HL-60/S4 treated with phorbol 12-myristate 13-acetate at 8.2 ng/mL for 4 days and 3 days (cell line): ENCODE measurements around the gene CBX4.
"Not testable (repeated sequence)": the region's sequence is repeated elsewhere in the genome, so short reads cannot be mapped to it uniquely, and the experiment has no call there.

Experiments
- in situ Hi-C: fragments of 300-500 bp; cut with MboI; formaldehyde crosslinking; loops from 2 replicates; pipeline ENCODE4 v1.15.0; 2022; ENCODE audit warnings: low sequenced_read_pairs

Gene CBX4

DNA sequence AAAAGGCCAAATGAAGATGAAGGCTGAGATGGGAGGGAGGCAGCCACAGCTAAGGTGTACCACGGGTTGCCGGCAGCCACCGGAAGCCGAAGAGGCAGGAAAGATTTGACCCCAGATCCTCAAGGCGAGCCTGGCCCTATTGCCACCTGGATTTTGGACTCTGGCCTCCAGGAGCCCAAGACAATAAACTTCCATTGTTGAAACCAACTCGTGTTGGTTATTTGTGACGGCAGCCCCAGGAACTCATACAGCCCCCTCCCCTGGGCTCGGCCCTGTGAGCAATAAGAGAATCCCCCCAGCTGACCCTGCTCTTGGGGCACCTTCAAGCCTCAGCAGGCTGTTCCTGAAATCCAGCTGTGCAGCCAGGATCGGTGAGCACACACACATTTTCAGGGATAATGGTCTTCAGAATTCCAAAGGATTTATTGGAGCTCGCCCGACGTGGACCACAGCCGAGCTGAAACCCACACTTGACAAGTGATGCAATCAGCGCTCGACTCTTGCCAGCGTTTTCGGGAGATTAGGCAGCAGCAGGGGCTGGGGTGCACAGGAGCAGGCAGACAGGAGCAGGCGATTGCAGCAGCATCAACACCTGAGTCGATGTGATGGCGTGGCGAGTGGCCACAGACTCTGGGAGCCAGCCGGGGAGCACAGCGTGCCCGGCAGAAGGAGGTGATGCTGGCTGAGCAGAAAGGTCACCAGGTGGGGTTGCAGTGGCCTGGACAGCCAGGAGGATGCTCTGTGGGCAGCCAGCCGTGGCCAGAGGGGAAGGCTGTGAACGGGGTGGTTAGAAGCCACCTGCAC lies 22.4 kb upstream of the CBX4 start:
- in situ Hi-C loops, result no loop called here

DNA sequence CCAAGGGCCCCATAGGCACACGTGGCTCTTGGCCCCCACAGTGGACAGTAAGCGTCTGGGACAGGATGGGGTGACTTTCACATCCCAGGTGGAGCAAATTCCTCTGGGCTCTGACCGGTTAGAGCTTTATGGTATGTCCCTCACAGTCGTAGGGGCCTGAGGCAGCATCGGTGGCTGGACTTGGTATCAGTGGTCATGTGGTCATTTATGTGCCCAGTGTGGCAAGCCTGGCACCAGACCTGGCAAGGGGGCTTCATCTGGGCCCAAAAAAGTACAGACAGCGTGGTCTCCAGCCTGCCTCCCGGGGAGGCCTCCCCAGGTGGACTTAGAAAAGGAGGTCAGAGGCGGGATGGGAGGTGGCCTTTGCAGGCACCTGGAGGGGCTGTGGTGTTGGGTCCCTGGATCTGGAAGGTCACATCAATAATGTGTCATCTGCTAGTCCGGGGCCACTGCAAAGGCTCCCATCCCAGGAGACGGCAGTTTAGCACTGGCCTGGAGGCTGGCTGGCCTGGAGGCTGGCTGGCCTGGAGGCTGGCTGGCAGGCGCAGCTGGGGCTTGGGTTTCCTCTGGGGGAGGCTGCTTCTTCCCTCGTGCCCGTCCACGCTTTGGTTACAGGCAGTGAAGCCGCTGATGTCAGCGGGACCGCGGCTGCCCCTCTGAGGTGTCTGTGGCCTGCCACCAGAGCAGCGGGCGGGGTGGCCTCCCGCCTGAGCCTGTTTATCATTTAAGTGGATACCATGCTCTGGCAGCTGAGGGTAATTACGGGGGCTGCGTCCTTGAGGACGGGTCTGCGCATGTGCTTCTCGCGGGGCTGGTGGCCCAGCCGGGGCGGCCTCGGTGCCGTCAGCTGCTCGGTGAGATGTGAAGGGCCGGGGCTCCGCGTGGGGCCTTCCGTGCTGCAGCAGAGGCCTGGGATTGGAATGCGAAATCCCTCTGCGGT lies 20.7 kb upstream of the CBX4 start:
- in situ Hi-C loops, result no loop called here

DNA sequence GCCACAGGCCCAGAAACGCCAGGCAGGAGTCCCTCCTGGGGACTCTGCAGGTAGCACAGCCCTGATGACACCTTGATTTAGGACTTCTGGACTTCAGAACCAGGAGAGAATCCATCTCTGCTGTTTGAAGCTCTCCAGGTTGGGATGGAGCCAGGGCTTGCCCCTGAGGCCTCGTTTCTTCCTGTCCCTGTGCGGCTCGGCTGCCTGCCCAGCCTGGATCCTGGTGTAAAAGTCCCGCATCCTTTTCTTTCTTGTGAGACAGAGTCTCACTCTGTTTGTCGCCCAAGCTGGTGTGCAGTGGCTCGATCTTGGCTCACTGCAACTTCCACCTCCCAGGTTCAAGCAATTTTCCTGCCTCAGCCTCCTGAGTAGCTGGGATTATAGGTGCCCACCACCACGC lies 17.9 kb upstream of the CBX4 start:
- in situ Hi-C loops, result no loop called here

DNA sequence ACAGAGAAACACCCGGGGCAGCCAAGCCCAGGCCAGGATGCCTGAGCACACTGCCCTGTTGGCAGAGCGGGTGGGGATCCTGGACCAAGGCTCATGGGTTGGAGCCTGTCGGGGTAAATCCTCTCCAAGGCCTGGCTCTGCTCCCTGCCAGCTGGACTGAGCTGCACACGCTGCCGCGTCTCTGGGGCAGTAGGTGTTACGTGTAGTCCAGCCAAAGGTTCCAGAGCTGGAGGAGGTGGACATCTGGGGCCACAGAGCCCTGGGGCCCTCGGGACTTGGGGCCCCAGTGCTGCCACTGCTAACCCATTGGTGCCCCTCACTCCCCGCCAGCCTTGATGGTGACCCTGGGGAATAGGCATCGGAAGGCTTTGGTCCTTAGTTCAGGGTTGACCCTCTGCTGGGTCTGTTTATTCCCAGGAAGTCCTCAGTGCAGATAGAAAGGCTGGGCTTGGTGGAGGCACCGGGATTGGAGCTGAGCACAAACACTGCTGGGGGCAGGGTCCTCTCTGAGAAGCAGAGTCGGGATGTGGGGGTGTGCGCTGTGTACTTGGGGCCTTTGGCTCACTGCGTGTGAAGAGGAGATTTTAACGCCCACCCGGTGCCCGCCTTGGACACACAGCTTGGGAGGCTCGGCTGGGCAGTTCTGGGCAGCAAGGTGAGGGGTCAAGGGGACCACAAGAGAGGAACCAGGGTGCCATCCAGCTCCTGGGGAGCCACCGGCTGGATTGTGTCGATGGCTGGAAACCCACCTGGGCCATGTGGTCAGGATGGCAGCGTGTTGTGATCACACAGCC lies 16.3 kb upstream of the CBX4 start:
- in situ Hi-C loops, result no loop called here

DNA sequence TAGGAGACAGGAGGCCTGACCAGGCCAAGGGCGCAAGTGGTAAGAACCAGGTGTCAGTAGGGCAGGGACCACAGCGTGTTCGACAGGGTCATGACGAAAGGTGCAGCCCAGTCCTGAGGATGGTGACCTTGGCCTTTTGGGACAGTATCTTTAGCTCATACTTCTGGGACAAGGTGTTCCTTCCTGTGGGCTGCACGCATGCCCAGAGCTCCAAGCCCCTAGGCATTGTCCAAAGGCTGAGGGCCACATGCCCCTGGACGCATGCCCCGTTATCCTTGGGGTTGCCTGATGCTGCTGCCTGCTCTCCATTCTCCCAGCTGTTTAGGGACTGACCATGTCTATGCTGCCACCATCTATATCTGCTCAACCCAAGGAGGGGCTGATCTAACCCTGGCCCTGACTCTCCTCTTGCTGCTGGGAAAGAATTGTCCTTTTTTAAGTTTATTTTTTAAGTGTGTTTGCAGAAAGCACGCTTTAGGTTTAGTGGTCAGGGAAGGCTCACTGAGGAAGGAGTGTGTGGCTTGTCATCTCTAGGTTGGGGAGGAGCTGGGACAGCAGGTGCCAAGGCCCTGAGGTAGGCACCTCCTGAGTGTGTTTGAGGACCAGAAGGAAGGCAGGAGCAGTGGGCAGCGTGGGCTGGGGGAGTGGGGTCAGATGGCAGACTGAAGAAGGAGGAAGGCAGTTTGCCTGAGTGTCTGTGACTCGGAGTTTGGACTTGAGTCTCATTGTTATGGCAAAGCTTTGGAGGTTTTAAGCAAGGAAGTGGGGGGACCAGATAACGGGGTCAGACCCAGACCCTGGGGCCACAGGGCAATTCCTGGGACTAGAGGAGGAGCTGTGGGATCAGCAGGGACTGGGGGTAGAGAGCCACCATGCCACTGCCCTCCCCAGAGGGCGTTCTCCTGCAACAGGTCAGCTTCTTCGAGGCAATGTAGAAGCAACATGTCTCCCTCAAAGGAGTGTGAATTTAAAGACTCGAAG lies 15.1 kb upstream of the CBX4 start:
- in situ Hi-C loops, result no loop called here

DNA sequence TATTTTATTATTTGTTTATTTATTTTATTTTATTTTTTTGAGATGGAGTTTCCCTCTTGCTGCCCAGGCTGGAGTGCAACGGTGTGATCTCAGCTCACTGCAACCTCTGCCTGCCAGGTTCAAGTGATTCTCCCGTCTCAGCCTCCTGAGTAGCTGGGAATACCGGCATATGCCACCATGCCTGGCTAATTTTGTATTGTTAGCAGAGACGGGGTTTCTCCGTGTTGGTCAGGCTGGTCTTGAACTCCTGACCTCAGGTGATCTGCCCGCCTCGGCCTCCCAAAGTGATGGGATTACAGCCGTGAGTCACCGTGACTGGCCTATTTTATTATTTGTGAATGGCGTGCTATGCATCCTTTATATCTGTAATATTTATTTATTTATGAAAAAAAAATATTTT lies 13.9 kb upstream of the CBX4 start:
- in situ Hi-C loops, result not testable (repeated sequence)

DNA sequence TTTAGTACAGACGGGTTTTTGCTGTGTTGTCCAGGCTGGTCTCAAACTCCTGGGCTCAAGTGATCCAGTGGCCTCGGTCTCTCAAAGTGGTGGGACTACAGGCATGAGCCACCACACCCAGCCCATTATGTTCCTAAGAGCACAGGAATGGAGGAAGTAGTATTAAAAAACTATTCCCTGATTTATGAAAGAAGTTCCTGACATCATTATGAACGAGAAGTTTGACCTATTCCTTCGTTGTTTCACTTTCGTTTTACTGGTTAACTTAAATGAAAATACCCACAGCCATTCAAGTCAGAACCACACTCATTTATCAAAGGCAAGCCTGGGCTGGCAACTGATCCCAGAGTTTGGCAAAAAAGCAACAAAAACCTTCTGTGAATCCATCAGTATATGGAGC lies 13.5 kb upstream of the CBX4 start:
- in situ Hi-C loops, result no loop called here

DNA sequence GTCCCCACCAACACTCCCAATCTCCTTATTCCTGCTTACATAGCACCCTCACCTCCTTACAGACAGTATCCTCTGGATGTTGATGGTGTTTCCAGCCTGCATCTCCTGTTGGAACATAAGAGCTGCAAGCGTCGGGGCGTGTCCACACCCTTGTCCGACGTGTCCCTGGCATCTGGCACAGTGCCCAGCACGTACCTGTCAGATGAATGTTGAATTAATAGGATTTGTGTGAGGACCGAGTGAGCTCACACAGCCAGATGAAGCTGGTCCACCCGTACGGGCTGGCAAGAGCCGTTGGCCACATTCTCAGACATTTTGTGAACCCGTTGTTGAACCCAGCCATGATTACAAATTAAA lies 12.2 kb upstream of the CBX4 start:
- in situ Hi-C loops, result no loop called here

DNA sequence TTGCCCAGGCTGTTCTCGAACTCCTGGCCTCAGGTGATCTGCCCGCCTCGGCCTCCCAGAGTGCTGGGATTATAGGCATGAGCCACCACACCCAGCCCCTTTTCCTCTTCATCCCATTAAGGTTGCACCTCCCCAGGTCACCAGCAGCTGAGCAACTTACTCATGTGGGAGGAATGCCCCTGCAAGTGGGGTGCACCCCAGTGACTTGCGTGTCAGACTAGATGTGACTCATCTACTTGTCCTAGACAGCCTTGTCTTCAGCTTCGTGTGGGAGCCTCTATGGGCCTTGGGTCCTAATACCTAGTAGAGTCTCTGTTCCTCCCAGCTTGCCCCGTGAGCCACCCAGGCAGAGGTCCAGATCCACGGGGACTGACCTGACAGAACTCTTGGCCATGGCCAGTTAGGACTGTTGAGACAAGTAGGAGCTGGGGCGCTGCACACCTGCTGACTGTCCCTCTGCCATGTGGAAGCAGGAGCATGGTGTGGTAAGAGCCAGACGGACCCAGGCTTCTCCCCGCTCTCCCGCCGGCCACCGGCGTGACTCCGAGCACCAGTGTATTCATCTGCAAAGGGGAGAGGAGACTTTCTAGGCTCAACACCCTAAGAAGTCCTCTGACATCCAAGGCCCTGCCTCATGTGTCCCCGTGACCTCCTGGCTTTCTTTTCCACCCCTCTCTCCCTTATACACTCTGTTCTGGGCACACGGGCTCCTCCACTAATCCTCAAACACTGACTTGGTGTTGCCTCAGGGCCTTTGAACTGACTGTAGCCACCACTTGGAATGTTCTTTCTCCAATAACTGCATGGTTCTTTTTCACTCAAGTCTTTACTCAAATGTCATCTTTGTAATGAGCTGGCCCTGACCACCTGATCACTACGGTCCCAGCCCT lies 11.6 kb upstream of the CBX4 start:
- in situ Hi-C loops, result no loop called here

DNA sequence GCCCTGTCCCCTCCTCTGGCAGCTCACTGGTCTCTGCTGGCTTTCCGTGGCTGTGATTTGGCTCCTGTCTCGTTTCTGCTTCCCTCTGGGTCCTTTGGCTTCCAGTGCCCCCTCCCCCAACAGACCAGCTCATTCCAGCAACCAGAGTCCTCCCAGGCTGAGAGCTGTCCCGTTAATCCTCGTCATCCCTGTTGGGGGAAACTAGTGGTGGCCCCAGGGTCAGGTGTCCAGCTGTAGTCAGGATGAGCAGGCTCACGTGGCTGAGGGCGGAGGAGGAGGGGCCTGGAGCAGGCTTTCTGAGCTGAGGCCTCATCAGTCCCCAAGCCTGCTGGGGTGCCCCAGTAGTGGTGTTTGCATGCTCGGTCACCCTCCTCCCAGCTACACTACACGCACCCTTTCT lies 10.7 kb upstream of the CBX4 start:
- in situ Hi-C loops, result no loop called here

DNA sequence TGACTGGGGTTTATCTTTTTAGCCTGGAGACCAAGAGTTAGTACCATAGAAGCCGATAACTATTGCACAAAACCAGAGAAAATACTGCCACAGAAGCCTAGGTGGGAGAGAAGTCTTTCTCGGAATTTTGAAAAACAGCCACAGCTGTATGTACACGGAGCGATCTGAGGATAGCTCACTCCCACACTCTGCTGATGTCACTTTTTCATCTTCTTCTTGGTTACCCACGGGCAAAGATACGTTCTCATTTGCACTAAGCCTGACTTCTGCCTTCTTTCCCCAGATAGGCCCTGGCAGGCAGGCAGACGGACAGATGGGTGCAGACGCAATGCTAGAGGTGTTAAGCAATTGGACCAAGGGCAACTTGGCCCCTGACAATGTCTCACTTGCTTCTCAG lies 9.1 kb upstream of the CBX4 start:
- in situ Hi-C loops, result no loop called here

DNA sequence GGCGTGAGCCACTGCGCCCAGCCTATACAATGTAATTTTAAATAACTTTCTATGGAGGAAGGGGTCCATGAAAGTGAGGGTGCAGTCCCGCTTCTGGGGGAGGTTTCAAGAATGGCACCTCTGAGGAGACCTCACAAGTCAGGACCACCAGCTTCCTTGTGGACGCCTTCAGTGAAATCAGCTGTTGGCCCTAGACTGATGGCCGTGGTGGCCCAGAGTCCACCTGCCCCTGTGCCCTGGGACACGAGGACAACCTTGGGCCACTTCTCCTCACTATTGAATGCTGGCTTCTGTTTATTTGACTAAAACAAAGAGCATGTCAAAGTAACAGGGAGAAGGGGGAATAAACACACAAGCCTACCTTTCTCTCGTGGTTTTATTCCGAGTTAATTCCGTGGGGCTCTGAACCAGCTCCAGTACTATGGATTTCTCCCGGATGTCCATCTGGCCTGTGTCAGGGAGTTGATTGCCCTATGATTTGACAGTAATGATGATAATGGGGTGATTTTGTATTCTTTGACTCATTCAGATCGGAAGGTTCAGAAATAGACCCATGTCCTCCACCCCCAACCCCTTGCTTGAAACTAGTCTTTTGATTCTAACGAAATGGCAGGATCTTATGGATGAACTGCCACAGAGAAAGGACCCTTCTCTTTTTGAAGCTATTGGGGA lies 8.6 kb upstream of the CBX4 start:
- in situ Hi-C loops, result no loop called here

DNA sequence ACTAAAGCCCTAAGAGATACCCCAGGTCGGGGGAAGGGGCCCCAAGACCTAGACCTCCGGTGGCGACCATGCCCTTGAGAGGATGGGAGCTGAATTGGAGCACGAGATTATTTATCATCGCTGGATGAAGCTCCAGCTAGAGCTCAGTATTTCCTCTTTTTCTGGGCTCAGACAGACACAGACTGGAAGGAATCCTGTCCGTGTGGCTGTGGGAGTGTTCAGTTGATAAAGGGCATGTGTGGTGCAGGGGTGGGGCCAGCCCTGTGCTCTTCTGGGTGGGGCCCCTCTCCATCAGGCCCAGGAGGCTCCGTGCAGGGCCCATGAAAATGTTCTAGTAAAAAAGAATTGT lies 6.3 kb upstream of the CBX4 start:
- in situ Hi-C loops, result no loop called here

DNA sequence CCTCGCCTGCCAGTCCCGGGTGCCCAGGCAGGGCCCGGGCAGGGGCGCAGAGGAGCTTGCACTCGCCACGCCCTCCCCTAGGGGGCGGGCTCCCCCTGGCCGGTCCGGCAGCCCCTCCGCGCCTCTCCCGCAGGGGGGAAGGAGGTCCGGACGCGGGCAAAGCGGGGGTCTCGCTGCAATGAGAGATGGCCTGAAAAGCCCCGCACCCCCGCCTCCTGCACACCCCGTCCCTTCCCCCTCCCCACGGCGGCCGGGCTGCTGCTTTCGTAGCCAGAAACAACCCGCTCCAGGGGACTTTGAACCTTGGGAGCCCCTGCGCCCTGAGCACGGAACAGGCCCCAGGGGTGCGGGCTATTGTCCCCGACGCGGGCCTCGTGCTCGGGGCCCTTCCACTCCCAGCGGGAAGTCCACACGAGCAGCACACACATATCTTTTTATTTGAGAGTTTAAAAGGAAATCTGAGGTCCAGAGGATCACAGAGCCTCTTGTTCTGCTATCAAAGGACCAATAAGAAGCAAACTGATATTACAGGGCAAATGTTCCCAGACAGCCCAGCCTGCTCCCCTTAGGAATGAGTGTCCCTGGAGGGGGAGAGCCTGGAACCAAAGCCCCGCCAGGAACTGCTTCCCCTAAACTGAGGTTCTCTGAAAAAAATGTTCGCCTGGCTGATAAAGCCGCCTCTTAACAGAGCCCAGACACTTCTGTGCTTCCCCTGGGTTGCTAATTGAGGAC lies 5.8 kb upstream of the CBX4 start:
- in situ Hi-C loops, result no loop called here

DNA sequence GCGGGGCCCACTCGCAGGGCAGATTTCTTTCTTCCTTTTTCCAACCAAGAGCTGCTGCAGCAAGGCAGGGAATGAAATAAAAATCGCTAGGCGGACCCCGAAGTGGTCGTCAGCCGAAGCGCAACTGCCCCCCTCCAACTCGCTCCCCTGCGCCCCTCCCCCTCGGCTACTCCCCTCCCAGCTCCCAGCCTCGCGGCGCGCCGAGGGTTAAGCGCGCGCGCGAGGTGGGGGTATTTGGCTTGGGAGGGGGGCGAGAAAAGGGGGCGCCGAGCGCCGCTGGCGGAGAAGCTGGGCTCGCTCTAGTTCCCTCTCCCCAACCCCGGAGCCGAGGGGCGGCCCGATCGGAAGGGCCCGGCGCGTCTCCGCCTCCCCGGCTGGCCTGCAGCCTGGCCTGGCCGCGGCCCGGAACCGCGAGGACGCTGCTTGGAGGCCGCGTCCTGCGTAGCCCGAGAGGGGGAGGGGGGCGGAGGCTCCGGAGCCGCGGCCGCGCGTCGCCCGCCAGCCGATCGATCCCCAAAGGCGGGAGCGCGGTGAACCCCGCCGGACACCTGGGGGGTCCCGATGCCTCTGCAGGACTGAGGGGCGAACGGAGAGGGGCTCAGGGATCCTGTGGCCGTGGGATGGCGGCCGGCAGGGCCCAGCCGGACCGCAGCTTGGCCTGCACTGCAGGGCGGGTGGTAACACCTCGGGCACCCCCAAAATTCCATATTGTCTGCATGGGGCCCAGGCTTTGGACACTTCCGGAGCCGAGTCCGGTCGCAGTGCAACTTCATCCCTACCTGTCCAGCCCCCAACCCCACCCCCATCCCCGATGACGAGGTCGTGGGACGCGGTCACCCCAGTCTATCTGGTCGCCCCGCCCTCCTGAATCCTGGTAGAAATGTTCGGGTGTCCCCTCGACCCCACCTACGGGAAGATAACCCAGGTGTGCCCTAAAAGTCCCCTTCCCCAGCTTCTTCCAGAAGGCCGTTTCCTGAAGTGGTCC lies 4.9 kb upstream of the CBX4 start:
- in situ Hi-C loops, result no loop called here

DNA sequence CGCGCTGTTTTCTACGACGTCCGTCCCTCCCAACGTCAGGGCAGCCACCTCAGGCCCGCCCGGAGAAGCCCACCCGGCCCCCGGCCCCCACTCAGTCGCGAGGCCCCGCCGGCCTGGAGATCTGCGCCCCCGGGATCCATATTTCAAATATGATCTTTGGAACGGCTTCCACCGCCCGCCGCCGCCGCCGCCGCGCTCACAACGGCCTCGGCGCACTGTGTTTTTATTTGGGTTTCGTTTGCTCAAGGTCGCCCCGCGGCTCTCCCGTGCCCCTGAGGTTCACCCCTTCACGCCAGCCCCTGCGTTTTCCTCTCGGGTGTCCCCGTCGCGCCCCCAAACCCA lies 4.2 kb upstream of the CBX4 start:
- in situ Hi-C loops, result no loop called here
